Uterus (tissue), 2 donors: ENCODE results near the gene FXYD6.
A peak's percentile ranks its signal among the peaks of the same experiment; 100 is the strongest.

Source experiments
- CTCF ChIP-seq, 4 experiments: fragments of 200-600 bp in 2 of 4; fragments of 450-650 bp in 2 of 4; sonication (generic) in 2 of 4; IDR thresholded peaks; one replicate each; pipeline ENCODE4 v1.5.1; 2016 to 2019; ENCODE audit warnings: antibody characterized with exemption in 4 of 4, mild to moderate bottlenecking in 2 of 4, moderate library complexity in 1 of 4
- POLR2A ChIP-seq, 2 donors: fragments of 450-650 bp; IDR thresholded peaks; one replicate each; pipeline ENCODE4 v1.6.1; 2016; ENCODE audit warnings: antibody characterized with exemption in 2 of 2, mild to moderate bottlenecking in 1 of 2, moderate library complexity in 1 of 2

GRCh38 chr11:117817368-117818040, 59.0 kb downstream of the FXYD6 start:
- TF ChIP-seq CTCF (IDR thresholded peaks at IDR 0.05) (peak; percentile 96 to 100 (median 99)), POLR2A (IDR thresholded peaks at IDR 0.05) (no peak)
